ENCODE measurements around the gene GTF2B. TPM values are rescaled to one million over a fixed set of nuclear protein-coding genes. Genes with fewer than 3 reads are reported as not detected.

GTF2B gene
- total and polyA plus RNA-seq, 2 of the 4 experiments (the other 2 are of a cell fraction) = 32.0 to 41.0 TPM

- Histone ChIP-seq H2BK5ac (ENCODE audit: low read depth, low read length, poor library complexity, severe bottlenecking) (no peak overlapping the region), H3K14ac (replicated peaks; ENCODE audit: low read depth, low read length) (no peak overlapping the region), H4K8ac (ENCODE audit: low read depth in 2 of 2, low read length in 2 of 2) (no peak overlapping the region), H3K27ac (ENCODE audit: insufficient read depth, low read length) (no peak overlapping the region), H3K4me3 (ENCODE audit: insufficient read depth, low read depth, low read length) (no peak overlapping the region), H4K5ac (ENCODE audit: low read depth, low read length) (no peak overlapping the region), H3K27me3 (ENCODE audit: control insufficient read depth, insufficient read depth, low read length) (no peaks in the 10 kb centered on the region), H3K79me1 (ENCODE audit: low read depth in 1 of 2, low read length in 2 of 2) (peaks cover 5 to 18% of the 10 kb centered on the region in 2 experiments; a peak in 3 of 4 replicates), H4K91ac (ENCODE audit: insufficient read depth, low read depth, low read length) (no peak overlapping the region), H2BK15ac (ENCODE audit: low read depth, low read length) (no peak overlapping the region), H3K4me1 (ENCODE audit: control insufficient read depth, insufficient read depth, low read length) (no peaks in the 10 kb centered on the region), H3K56ac (ENCODE audit: extremely low read depth, insufficient read depth, low read length) (no peak overlapping the region), H3K9me1 (ENCODE audit: insufficient read depth, low read length) (no peaks in the 10 kb centered on the region), H4K20me1 (ENCODE audit: insufficient read depth, low read length) (peaks cover 17% of the 10 kb centered on the region; the same call in 1 of the 2 replicates), H3K4me2 (ENCODE audit: low read depth, low read length) (no peak overlapping the region), H3K23ac (ENCODE audit: low read depth, low read length) (no peak overlapping the region; the same call in 1 of the 2 replicates), H3K36me3 (ENCODE audit: control insufficient read depth, insufficient read depth, low read length) (peaks cover 9% of the 10 kb centered on the region), H2AK5ac (ENCODE audit: low read depth, low read length) (no peak overlapping the region), H3K9ac (ENCODE audit: low read depth, low read length) (no peak overlapping the region), H3K4ac (ENCODE audit: low read depth, low read length) (no peak overlapping the region), H2BK20ac (ENCODE audit: low read depth, low read length) (no peak overlapping the region), H2AFZ (replicated peaks; ENCODE audit: low read length, poor library complexity) (no peak overlapping the region), H2BK120ac (ENCODE audit: low read depth, low read length) (no peak overlapping the region), H3K9me3 (ENCODE audit: control insufficient read depth, insufficient read depth, low read length) (no peaks in the 10 kb centered on the region), H2AK9ac (replicated peaks; ENCODE audit: low read depth, low read length, poor library complexity) (no peak overlapping the region), H3K18ac (ENCODE audit: low read depth, low read length) (no peak overlapping the region)
- no peak for TF ChIP-seq RFX5 (IDR thresholded peaks at IDR 0.05; ENCODE audit: low read depth, low read length)
- TF ChIP-seq MAZ (IDR thresholded peaks at IDR 0.05; ENCODE audit: borderline replicate concordance, low read depth, low read length) = no peak
- TF ChIP-seq CHD1 (IDR thresholded peaks at IDR 0.05; ENCODE audit: low read depth, low read length) = no peak
- TF ChIP-seq POLR2A (IDR thresholded peaks at IDR 0.05; ENCODE audit: low read depth, low read length) = no peak
- TF ChIP-seq RCOR1 (IDR thresholded peaks at IDR 0.05; ENCODE audit: insufficient replicate concordance, low read length) = no peak
- TF ChIP-seq CTCF (conservative IDR thresholded peaks at IDR 0.05; ENCODE audit: low read depth, low read length) = no peak
- TF ChIP-seq ELK1 (IDR thresholded peaks at IDR 0.05; ENCODE audit: borderline replicate concordance, low read depth, low read length) = no peak
- TF ChIP-seq MXI1 (IDR thresholded peaks at IDR 0.05; ENCODE audit: borderline replicate concordance, low read depth, low read length) = no peak
- no peak for TF ChIP-seq CEBPB (IDR thresholded peaks at IDR 0.05; ENCODE audit: low read depth, low read length)
- CTCF ChIA-PET = no interaction called here
- in situ Hi-C loops (cut with MboI; ENCODE audit: low sequenced_read_pairs) (no loop called here), intact Hi-C loops (cut with micrococcal nuclease) (no loop called here), dilution Hi-C loops (cut with HindIII; ENCODE audit: low sequenced_read_pairs, unreplicated experiment) (no loop called here)
- ATAC-seq (ENCODE audit: low read depth) (no peak), DNase-seq (no peak)
- POLR2A ChIA-PET (ENCODE audit: unreplicated experiment) = no interaction called here
- WGBS, 2 experiments (ENCODE audit: extremely low coverage in 2 of 2, insufficient read length in 1 of 2) = no CpG with 5 or more reads among the region's 1 CpG
- no TSS peak for BruUV-seq (replicated peaks)
These were observed 2.6 kb downstream of the GTF2B start for GRCh38 chr1:88888750-88889149.

Data from IMR-90 (cell line).